HEK293 (cell line): ENCODE data around the gene ASPHD1.

Experiments used
- AEBP2 ChIP-seq: fragments of 450-650 bp; formaldehyde crosslinking; IDR thresholded peaks from 2 replicates; pipeline ENCODE4 v1.5.1; 2016; ENCODE audit warnings: missing biosample characterization, missing genetic modification characterization, borderline replicate concordance
- CTCF ChIP-seq: fragments of 450-650 bp; formaldehyde crosslinking; IDR thresholded peaks from 2 replicates; pipeline ENCODE4 v1.5.1; 2016; ENCODE audit warnings: missing biosample characterization, missing genetic modification characterization
- GLIS2 ChIP-seq: fragments of 450-650 bp; formaldehyde crosslinking; IDR thresholded peaks from 2 replicates; pipeline ENCODE4 v1.5.1; 2016; ENCODE audit warnings: missing biosample characterization, missing genetic modification characterization
- HIC1 ChIP-seq: fragments of 450-650 bp; formaldehyde crosslinking; IDR thresholded peaks from 2 replicates; pipeline ENCODE4 v1.5.1; 2016; ENCODE audit warnings: missing biosample characterization, missing genetic modification characterization
- PRDM6 ChIP-seq: fragments of 450-650 bp; formaldehyde crosslinking; IDR thresholded peaks from 2 replicates; pipeline ENCODE4 v1.5.1; 2017; ENCODE audit warnings: missing biosample characterization, missing genetic modification characterization
- SP3 ChIP-seq: fragments of 450-650 bp; formaldehyde crosslinking; IDR thresholded peaks from 2 replicates; pipeline ENCODE4 v1.5.1; 2016; ENCODE audit warnings: missing biosample characterization, missing genetic modification characterization
- TCF7L2 ChIP-seq: IDR thresholded peaks from 2 replicates; pipeline ENCODE4 v1.6.1; 2011; ENCODE audit warnings: low read depth, mild to moderate bottlenecking, inconsistent platforms, low read length, moderate library complexity, borderline replicate concordance
- ZBTB17 ChIP-seq: fragments of 450-650 bp; formaldehyde crosslinking; IDR thresholded peaks from 2 replicates; pipeline ENCODE4 v1.5.1; 2016; ENCODE audit warnings: missing biosample characterization, missing genetic modification characterization
- ZFP69B ChIP-seq: fragments of 450-650 bp; formaldehyde crosslinking; IDR thresholded peaks from 2 replicates; pipeline ENCODE4 v1.5.1; 2016; ENCODE audit warnings: missing biosample characterization, missing genetic modification characterization
- ZIC2 ChIP-seq: fragments of 450-650 bp; formaldehyde crosslinking; IDR thresholded peaks from 2 replicates; pipeline ENCODE4 v1.5.1; 2016; ENCODE audit warnings: missing biosample characterization, missing genetic modification characterization
- ZNF112 ChIP-seq: fragments of 450-650 bp; formaldehyde crosslinking; IDR thresholded peaks from 2 replicates; pipeline ENCODE4 v1.5.0; 2017; ENCODE audit warnings: missing biosample characterization, missing genetic modification characterization
- ZNF121 ChIP-seq: fragments of 450-650 bp; formaldehyde crosslinking; IDR thresholded peaks from 2 replicates; pipeline ENCODE4 v1.5.1; 2016; ENCODE audit warnings: missing biosample characterization, missing genetic modification characterization
- ZNF133 ChIP-seq: fragments of 450-650 bp; formaldehyde crosslinking; IDR thresholded peaks from 2 replicates; pipeline ENCODE4 v1.5.1; 2016; ENCODE audit warnings: missing biosample characterization, missing genetic modification characterization
- ZNF155 ChIP-seq: fragments of 450-650 bp; formaldehyde crosslinking; IDR thresholded peaks from 2 replicates; pipeline ENCODE4 v1.5.1; 2016; ENCODE audit warnings: missing biosample characterization, missing genetic modification characterization
- ZNF16 ChIP-seq: fragments of 450-650 bp; formaldehyde crosslinking; IDR thresholded peaks from 2 replicates; pipeline ENCODE4 v1.5.1; 2016; ENCODE audit warnings: low read depth, missing biosample characterization, missing genetic modification characterization
- ZNF169 ChIP-seq: fragments of 450-650 bp; formaldehyde crosslinking; IDR thresholded peaks from 2 replicates; pipeline ENCODE4 v1.5.1; 2016; ENCODE audit warnings: missing biosample characterization, missing genetic modification characterization
- ZNF19 ChIP-seq: fragments of 450-650 bp; formaldehyde crosslinking; IDR thresholded peaks from 2 replicates; pipeline ENCODE4; 2016; ENCODE audit warnings: missing biosample characterization, missing genetic modification characterization, low read depth
- ZNF202 ChIP-seq: fragments of 450-650 bp; formaldehyde crosslinking; IDR thresholded peaks from 2 replicates; pipeline ENCODE4 v1.5.1; 2016; ENCODE audit warnings: missing biosample characterization, missing genetic modification characterization, borderline replicate concordance
- ZNF335 ChIP-seq: fragments of 450-650 bp; formaldehyde crosslinking; conservative IDR thresholded peaks from 2 replicates; pipeline ENCODE4 v1.5.1; 2016; ENCODE audit warnings: missing biosample characterization, missing genetic modification characterization
- ZNF416 ChIP-seq: fragments of 450-650 bp; formaldehyde crosslinking; IDR thresholded peaks from 2 replicates; pipeline ENCODE4 v1.5.1; 2016; ENCODE audit warnings: missing biosample characterization, missing genetic modification characterization
- ZNF518A ChIP-seq: fragments of 450-650 bp; formaldehyde crosslinking; conservative IDR thresholded peaks from 2 replicates; pipeline ENCODE4 v1.5.1; 2016; ENCODE audit warnings: low read depth, missing biosample characterization, missing genetic modification characterization
- ZNF580 ChIP-seq: fragments of 450-650 bp; formaldehyde crosslinking; IDR thresholded peaks from 2 replicates; pipeline ENCODE4 v1.5.1; 2016; ENCODE audit warnings: missing biosample characterization, missing genetic modification characterization
- ZNF621 ChIP-seq: fragments of 450-650 bp; formaldehyde crosslinking; IDR thresholded peaks from 2 replicates; pipeline ENCODE4 v1.5.1; 2017; ENCODE audit warnings: missing biosample characterization, missing genetic modification characterization
- ZNF624 ChIP-seq: fragments of 450-650 bp; formaldehyde crosslinking; IDR thresholded peaks from 2 replicates; pipeline ENCODE4 v1.5.1; 2017; ENCODE audit warnings: missing biosample characterization, missing genetic modification characterization
- ZNF664 ChIP-seq: fragments of 450-650 bp; formaldehyde crosslinking; IDR thresholded peaks from 2 replicates; pipeline ENCODE4 v1.5.1; 2016; ENCODE audit warnings: missing biosample characterization, missing genetic modification characterization
- ZNF785 ChIP-seq: fragments of 450-650 bp; formaldehyde crosslinking; IDR thresholded peaks from 2 replicates; pipeline ENCODE4 v1.5.1; 2016; ENCODE audit warnings: missing biosample characterization, missing genetic modification characterization
- ZNF791 ChIP-seq: fragments of 450-650 bp; formaldehyde crosslinking; IDR thresholded peaks from 2 replicates; pipeline ENCODE4 v1.5.1; 2016; ENCODE audit warnings: missing biosample characterization, missing genetic modification characterization

The ASPHD1 gene

GRCh38 chr16:29943846-29944799 lies 43.8 kb downstream of the ASPHD1 start (continued):
- TF ChIP-seq HIC1 (tag by site-specific recombination) (no peak; the same call in 1 of the 2 replicates), ZBTB17 (peak; percentile 100), ZNF791 (no peak), ZNF155 (tag by site-specific recombination) (no peak), PRDM6 (tag by site-specific recombination) (peak; percentile 84), ZIC2 (tag by site-specific recombination) (no peak), ZNF518A (0 out of 2 replicates have a peak, but pooled peaks have one; percentile 15), ZNF621 (tag by site-specific recombination) (no peak), ZNF121 (tag by site-specific recombination) (no peak), ZNF664 (peak; percentile 77), ZNF416 (tag by site-specific recombination) (no peak), GLIS2 (tag by site-specific recombination) (0 out of 2 replicates have a peak, but pooled peaks have one; percentile 48), TCF7L2 (no peak), ZNF169 (tag by site-specific recombination) (no peak), ZNF785 (tag by site-specific recombination) (no peak), ZNF624 (no peak), SP3 (tag by site-specific recombination) (peak; percentile 79), ZNF335 (tag by site-specific recombination) (no peak), CTCF (tag by site-specific recombination) (peak; percentile 87), ZNF133 (no peak), ZNF16 (tag by site-specific recombination) (no peak), ZNF580 (tag by site-specific recombination) (peak; percentile 98), AEBP2 (tag by site-specific recombination) (no peak), ZNF112 (tag by site-specific recombination) (no peak), ZNF19 (tag by site-specific recombination) (no peak), ZFP69B (tag by site-specific recombination) (peak; percentile 91; the same call in 1 of the 2 replicates), ZNF202 (tag by site-specific recombination) (no peak)
